Stimulated activated CD8-positive, alpha-beta memory T cell treated with anti-CD3 and anti-CD28 coated beads, Interleukin-15, amount 100 ng/mL, for 1 hour (primary cell): ENCODE data around the gene VWA1.
"Not testable (repeated sequence)": the region's sequence is repeated elsewhere in the genome, so short reads cannot be mapped to it uniquely, and the experiment has no call there.

ENCODE experiments used
- DNase-seq: peaks from one replicate; pipeline ENCODE4 v3.0.0-alpha.2; 2020; ENCODE audit warnings: low read depth

VWA1 gene

DNA sequence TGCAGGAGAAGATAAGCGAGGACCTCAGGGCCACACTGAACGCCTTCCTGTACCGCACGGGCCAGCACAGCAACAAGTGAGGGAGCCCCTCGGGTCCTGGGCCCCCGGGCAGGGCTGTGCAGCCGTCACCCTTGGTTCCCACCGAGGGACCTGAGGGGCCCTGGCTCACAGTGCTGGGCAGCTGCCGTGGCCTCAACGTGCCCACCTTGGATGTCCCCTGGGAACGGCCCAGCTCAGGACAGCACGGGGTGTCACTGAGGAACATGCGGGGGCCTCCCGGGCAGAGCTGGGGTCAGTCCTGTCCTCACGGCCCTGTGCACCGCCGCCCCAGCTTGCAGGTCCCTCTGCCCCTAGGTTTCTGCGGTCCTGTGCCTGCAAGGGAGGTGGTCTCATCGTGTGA is 23.7 kb downstream of the VWA1 start:
- not testable (repeated sequence) for DNase-seq

DNA sequence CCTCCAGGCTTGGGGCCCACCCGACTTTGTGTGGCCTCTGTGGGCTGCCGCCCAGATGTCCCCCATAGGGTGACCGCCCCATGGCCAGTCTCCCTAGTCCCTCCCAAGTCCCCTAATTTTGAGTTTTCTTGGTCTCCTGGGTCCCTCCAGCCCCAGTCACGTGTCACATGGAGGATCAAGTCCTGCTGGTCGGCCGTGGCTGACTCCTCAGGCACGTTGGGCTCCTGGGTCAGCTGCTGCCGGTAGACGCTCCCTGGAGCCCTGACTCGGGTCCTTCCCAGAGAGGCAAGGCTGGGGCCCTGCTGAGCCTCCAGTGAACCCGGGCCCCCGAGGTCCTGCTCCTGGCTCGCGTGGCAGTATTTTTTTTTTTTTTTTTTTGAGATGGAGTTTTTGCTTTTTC is 24.2 kb downstream of the VWA1 start:
- DNase-seq = not testable (repeated sequence)

DNA sequence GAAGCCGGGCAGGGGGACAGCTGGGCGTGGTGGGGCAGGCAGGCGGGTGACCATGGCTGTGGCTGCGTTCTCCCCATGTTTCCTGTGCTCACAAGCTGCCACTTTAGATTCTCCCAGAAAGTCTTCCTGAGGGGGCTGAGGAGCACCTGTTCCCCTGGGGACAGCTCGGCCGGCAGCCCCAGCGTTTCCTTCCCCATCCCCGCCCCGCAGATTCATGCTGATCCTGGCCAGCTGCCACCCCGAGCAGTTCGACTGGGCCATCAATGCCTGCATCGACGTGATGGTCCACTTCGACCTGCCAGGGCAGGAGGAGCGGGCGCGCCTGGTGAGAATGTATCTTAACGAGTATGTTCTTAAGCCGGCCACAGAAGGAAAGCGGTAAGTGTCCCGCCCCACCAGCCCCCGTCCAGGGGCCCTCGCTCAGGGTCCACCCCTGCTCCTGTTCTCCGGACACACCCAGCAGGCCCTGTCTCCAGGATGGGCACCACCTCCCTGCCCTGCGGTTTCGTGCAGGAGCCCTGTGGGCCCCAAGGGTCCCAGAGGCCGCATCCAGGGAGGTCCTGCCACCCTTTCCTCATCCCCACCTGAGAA is 25.1 kb downstream of the VWA1 start:
- DNase-seq = no peak

DNA sequence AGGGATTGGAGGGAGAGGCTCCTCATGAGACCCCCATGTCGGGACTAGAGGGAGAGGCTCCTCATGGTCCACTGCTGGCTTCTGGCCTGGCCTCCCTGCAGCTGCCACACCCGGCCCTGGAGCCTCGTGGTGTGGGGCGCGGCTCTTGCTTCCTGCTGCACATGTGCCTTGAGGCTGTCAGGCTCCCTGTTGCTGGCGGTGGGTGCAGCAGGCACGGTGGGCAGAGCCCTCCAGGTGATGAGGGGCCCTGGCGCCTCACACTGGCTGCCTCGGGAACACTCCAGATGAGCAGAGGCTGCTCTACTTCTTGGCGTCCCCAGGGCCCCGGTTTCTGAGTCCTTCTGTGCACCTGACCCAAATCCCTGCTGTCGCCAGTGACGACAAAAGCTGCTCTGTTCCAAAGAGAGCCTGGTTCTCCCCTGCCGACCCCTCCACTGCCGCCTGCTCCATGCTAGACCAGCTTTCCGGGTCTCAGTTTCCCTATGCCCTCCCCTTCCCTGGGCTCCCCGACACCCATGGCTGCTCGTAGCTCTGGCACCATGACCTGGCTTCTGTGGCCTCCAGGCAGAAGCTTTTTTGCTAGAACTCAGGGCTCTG is 26.3 kb downstream of the VWA1 start:
- DNase-seq = no peak

DNA sequence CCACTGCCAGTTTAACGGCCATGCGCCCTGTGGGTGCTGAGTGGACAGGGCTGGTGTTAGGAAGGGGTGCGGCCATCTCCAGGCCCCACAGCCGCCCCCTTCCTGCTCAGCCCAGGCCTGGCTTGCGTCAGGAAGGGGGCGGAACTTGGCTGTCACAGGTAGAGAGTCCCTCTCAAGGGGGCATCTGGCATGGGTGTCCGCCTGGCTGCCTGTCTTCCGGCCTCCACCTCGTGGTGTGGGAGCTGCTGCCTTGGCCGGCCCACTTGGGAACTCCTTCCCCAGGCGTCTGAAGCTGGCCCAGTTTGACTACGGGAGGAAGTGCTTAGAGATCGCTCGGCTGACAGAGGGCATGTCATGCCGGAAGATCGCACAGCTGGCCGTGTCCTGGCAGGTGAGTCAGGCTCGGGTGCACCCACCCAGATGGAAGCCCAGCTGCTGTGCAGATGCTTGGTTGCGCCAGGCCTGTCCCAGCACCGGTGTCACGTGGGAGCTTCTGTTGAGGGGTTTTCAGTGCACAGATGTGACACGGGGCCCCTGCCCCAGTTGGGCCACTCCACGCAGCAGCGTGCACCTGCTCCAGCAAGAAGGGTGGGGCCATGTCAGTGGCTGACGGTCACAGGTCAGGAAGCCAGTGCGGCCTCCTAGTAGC is 27.0 kb downstream of the VWA1 start:
- no peak for DNase-seq

DNA sequence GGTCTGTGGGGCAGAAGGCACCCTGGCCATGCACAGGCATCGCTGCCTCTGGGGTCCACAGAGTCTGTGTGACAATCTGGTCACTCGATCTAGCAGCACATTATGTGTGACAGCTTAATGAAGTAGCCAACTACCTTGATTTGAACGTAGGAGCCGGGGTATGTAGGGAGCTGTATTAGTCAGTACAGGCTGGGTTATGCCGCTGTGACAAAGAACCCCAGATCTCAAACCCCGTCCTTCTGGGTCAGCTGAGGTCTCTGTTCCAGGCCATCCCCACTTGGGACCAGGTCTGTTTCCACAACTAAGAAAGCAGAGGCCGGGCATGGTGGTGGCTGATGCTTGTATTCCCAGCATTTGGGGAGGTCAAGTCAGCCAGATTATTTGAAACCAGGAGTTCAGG is 27.8 kb downstream of the VWA1 start:
- DNase-seq = no peak

DNA sequence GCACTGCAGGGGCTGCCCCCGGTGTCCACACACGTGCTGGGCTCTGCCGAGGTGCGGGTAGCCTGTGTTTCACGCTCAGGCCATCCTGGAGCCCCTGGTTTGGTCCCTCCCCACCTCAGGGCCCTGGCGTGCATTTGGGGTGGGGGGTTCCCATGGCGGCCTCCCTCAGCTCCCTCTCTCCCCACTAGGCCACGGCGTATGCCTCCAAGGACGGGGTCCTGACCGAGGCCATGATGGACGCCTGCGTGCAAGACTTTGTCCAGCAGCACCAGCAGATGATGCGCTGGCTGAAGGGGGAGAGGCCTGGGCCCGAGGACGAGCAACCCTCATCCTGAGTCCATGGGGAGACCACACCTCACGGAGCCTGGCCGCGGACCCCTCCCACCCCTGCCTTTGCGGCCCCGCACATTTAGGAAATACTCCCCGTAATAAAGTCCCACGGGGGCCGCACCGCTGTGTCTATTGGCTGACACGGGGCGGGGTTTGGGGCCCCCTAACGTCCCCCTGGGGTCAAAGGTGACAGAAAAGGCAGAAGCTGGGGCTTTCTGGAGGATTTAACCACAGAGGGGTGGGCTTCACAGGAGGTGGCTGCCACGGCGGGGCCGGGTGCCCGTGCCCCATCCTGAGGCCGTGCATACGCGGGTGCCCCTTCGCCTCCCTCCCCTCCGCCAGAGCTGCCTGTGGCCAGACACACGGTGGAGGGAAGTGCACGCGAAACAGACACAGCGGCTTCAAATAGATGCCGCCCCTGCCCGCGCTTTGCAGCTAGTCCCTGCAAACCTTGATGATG is 32.9 kb downstream of the VWA1 start:
- not testable (repeated sequence) for DNase-seq

DNA sequence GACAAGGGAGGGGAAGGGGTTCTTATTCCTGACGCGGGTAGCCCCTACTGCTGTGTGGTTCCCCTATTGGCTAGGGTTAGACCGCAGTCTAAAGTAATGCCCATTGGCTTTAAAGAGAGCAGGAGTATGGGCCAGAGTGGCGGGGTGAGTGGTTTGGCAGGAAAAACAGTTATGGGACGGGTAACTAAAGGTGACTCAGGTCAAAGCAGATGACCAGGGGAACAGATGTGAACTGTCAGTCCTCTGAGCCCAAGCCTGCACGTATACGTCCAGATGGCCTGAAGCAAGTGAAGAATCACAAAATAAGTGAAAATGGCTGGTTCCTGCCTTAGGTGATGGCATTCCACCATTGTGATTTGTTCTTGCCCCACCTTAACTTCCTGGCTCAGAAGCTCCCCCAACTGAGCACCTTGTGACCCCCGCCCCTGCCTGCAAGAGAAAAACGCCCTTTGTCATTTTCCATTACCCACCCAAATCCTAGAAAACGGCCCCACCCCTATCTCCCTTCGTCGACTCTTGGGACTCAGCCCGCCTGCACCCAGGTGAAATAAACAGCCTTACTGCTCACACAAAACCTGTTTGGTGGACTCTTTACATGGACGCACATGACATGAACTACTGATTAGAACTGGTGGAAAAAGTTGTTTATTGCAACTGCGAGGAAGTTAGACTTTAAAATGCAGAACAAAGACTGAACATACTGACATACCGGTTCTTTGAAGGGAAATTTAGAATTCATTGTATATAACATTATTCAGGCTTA is 35.3 kb downstream of the VWA1 start:
- DNase-seq = no peak

DNA sequence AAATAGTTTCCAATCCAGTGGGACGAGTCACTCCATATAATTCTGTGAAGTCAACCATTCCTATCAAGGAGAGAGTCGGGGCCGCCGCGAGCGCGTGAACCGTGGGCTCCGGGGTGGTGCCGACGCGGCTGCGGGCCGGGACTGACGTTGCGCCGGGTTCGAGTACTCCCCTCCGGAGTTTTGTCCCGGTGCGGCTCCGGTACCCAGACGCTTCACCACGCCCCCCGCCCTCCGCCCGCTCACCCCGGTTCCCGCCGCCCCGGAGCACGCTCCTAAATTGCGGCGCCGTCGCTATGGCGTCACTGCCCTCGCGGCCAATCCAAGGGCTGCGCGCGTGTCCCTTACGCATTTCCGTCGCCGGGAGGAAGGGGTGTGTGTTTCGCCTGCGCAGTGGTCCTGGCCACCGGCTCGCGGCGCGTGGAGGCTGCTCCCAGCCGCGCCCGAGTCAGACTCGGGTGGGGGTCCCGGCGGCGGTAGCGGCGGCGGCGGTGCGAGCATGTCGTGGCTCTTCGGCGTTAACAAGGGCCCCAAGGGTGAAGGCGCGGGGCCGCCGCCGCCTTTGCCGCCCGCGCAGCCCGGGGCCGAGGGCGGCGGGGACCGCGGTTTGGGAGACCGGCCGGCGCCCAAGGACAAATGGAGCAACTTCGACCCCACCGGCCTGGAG is 36.0 kb downstream of the VWA1 start, which contains the start of gene ATAD3B:
Gene ATAD3B (plus strand): TSS at position 377 of the 664 bp plus-strand sequence. CDS start 120 bp downstream, at position 497.
- DNase-seq = peak; percentile 83

DNA sequence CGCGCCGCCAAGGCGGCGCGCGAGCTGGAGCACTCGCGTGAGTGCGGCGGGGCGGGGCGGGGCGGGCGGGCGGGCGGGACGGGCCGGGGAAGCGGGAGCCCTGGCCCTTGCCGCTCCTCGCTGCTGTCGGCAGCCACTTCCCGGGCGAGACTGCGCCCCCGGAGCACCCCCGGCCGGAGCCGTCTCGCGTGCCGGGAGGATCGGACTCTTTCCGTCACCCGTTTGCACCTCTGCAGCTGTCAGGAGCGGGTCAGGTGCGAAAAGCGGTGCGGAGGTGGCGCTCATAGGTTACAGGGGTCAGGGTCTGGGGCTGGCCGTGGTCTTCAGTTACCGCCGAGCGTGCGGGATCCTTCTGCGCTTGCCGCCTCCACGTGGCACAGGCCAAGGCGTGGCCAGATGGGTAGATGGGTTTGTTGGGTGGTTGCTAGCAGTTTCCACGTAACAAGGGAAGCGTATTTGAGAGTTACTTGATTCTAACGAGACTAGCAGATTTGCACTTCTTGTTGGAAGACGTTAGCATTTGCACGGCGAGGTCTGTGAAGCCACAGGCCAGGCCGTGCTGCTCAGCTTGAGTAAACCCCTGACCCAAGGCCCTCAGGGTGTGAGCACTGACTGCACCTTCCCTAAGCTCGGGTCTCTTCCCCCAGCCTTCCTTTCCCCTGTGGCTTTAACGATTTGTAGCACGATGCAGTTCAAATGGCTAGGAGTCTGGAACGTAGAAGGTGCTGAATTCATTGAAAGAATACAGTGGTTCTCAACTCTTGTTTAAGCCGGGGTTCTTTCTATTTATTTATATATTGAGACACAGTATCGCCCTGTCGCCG is 36.8 kb downstream of the VWA1 start:
- DNase-seq = not testable (repeated sequence)

DNA sequence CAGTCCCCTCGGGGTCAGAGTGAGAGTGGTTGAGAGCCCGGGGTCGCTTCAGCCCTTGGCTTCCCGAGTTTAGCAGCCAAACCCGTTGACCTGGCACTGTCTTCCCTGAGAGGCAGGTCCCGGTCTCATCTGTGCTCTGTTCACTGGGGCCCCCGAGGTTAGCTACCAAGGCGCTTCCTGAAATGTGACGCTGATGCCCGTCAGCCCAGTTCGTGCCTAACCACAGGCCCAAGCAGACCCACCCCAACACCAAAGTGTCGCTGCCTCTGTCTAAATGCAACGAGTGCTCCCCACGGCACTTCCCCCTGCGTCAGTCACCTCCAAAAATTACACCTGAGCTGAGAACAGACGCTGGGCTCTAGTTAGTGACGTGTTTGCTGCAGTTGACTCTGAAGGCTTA is 40.5 kb downstream of the VWA1 start:
- DNase-seq = not testable (repeated sequence)

DNA sequence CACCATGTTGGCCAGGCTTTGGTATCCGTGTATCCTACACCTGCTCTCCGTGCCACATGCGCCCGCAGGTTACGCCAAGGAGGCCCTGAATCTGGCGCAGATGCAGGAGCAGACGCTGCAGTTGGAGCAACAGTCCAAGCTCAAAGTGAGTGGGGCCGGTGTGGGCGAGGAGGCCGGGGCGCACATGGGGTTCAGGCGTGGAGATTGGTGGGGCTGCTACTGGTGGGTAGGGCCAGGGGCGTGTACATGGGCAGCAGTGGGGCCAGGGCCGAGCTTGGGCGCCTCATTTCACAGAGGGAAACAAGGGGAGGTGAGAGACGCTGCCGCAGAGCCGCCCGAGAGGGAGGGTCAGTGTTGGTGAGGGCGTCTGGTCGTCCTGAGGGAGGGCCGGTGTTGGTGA is 41.7 kb downstream of the VWA1 start:
- DNase-seq = no peak

DNA sequence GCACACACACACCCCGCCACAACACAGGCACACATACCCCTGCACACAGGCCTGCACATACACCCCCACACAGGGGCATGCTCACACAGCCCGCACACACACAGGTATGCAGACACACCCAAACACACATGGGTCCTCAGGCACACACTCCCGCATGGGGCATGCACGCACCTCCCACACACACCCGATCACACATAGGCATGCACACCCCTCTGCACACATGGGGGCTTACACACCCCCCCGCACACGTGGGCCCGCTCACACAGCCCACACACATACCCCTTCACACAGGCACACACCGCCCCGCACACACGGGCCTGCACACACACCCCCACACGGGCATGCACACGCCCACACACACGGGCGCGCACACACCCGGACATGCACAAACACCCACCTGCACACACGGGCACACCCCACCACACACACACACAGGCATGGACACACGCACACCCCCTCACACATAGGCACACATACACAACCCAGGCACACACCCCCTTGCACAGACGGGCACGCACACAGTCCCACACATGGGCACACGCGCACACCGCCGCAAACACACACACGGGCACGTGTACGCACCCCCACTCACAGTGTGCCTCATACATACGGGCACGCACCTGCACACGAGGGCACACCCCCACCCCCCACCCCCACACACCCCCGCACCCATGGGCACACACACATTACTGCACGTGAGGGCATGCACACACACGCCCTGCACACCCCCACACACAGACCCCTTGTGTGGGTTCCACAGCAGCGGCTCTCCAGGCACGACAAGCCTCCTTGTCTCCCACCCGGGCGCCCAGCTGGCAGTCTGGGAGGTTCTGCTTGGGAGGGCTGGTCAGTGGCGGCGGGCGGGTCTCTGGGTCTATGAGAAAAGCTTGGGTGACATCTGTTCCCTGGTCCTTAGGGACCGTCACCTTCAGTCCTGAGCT is 44.3 kb downstream of the VWA1 start:
- DNase-seq = no peak

DNA sequence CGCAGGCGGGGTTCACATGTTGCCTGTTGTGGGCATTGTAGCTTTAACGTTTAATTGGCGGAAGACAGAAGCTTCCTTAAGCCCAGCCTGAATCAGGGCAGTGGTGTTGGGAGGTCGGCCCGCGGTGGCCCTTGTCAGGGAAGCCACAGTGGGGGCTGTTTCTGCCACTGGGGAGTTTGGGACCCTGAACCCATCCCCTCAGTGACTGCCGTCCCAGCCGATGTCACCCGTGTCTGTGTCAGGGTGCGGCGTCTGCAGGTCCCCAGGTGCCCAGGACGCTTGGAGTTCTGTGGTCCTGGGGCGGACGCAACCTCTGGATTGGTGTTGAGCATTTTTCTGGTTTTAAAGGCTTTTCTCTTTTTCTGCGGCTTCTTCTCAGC is 45.0 kb downstream of the VWA1 start:
- DNase-seq = not testable (repeated sequence)

DNA sequence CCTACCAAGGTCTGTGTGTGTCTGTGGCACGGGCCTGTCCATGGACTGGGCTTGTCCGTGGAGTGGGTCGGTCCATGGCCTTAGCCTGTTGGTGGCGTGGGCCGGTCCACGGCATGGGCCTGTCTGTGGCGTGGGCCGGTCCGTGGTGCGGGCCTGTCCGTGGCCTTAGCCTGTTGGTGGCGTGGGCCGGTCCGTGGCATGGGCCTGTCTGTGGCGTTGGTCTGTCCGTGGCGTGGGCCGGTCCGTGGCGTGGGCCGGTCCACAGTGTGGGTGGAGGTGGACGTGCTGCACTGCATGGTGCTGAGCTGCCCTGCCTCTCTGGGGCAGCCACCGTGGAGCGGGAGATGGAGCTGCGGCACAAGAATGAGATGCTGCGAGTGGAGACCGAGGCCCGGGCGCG is 46.3 kb downstream of the VWA1 start:
- not testable (repeated sequence) for DNase-seq

DNA sequence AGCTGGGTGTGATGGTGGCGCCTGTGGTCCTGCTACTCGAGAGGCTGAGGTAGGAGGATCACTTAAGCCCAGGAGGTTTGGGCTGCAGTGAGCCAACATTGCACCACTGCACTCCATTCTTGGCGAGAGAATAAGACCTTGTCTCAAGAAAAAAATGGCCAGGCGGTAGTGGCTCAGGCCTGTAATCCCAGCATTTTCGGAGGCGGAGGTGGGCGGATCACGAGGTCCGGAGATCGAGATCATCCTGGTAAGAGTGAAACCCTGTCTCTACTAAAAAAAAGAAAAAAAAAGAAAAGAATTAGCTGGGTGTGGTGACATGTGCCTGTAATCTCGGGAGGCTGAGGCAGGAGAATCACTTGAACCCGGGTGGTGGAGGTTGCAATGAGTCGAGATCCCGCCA is 47.4 kb downstream of the VWA1 start:
- no peak for DNase-seq

DNA sequence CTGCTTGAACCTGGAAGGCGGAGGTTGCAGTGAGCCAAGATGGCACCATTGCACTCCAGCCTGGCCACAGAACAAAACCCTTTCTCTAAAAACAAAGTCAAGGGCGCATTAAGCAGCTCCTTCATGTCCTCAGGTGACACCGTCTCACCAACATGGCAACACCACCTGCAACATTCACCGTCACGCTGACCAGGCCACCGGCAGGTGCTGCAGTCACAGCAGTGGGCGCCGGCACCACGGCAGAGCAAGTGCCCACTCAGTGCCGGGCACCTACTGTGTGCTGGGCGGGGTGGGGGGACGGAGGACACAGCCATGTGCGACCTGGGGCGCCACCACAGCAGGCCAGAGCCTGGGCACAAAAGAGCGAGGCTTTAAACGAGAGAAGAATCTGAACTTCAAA is 48.2 kb downstream of the VWA1 start:
- no peak for DNase-seq

DNA sequence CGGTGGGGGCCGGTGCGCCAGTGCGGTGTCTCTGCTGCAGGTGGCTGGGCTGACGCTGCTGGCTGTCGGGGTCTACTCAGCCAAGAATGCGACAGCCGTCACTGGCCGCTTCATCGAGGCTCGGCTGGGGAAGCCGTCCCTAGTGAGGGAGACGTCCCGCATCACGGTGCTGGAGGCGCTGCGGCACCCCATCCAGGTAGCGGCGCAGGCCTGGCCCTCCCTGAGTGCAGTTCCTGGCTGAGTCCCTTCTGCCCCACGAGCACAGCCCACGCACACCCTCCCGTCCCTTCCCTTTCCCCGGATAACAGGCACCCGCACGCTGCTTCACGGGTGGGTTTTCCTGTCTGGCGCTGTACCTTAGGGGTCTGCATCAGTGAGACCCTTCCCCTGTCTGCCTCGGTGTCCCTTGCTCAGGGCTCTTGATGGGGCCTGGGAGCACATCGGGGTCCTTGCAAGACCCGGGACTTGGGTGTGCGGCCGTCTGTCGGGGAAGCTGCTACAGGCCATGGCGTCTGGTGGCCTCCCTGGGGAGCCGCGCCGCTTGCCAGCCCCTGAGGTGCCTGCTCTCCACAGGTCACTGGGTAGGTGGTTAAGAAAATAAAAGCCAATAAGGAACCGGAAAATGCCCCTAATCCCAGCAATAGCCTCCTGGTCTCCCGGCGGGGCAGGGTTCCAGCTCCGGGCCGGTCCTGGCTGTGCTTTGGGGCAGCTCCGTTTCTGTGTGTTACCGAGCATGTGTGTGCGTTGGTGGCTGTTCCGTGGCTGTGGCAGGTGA is 49.7 kb downstream of the VWA1 start:
- DNase-seq = not testable (repeated sequence)
